Erythroblast (primary cell): ENCODE results near the gene VAV3.

Experiments used
- DNase-seq, 2 experiments: peaks; one replicate each; lab custom pipeline; 2025; lab: John Stamatoyannopoulos, UW
- GATA1 ChIP-seq: IDR thresholded peaks from 2 replicates; pipeline ENCODE4 v1.6.1; 2011; ENCODE audit warnings: low read depth, mild to moderate bottlenecking, control low read depth, low read length, moderate library complexity
- POLR2A ChIP-seq: IDR thresholded peaks from 2 replicates; pipeline ENCODE4 v1.6.1; 2011; ENCODE audit warnings: mild to moderate bottlenecking, low read length

The VAV3 gene

DNA sequence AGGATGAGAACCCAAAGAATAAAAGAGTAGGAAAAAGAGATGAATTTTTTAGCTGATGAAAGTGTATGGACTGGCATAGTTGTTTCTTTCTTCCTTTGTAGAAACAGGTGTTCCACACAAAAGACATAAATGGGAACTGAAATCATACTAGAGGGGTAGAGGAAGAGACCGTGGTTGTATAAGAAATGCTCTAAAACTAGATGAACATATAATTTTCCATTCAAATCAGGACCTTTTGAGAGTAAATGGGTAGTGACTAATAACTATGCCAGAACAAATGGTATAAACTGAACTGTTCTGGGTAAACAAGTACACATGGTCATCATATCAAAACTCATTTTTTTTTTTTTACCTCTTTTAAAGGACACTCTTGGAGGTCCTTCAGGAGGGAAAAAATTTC is 344.2 kb downstream of the VAV3 start:
- no peak for DNase-seq
- TF ChIP-seq GATA1 (no peak), POLR2A (no peak)

DNA sequence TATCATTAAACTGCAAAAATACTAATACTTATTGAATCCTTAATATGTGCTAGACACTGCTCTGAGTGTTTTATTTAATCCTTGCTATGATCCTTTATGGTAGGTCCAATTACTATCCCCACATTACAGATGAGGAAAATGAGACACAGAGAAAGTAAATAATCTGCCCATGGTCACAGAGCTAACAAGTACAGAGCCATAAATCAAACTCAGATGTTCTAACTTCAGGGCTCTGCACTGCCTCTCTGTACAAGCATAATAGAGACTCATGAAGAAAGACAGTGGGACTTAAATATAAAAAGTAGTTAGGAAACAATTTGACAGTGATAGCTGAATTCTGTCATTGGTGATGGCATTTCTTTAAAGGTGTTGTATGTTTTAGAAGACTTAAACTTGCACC is 346.4 kb downstream of the VAV3 start:
- DNase-seq, result no peak
- no peak for TF ChIP-seq GATA1
- TF ChIP-seq POLR2A, result no peak

- TF ChIP-seq POLR2A (no peak), GATA1 (no peak)
- no peak for DNase-seq
Observed at GRCh38 chr1:107617921-107618320, 347.1 kb downstream of the VAV3 start.

DNA sequence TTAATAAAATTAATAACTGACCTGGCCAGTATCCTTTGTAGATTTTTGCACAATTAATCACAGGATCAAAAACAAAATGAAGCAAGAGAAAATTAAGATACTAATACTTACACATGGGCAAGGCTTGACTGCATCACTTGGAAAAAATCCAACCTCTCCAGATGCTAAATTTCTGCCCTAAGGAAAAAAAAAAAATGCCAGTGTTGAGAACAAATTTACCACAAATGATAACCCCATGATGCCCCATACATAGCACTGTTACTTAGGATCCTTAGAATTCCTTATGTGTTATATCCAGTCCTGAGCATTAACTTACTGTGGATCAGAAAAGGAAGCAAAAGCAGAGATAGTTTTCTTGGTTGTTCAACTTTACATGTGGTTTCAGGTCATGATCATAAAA is 347.5 kb downstream of the VAV3 start:
- TF ChIP-seq GATA1 (no peak), POLR2A (no peak)
- DNase-seq, result no peak

DNA sequence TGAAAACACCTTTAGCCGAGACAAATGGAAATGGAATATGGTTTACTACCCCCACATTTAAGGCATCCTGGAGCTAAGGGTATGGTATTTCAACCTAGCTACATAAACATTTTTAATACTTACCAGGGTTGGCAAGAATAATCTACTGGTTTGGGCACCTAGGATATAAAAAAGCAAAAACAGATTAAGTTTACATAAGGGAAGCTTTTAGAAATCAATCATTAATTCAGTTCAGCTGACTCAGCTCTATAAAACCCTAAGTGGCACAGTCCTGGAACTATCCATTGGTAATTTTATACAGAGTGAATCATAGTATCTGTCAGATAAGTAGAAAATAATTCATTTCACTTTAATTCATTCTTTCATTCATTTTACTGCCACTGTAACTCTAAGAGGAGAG is 355.2 kb downstream of the VAV3 start:
- TF ChIP-seq POLR2A, result no peak
- no peak for TF ChIP-seq GATA1
- no peak for DNase-seq

GRCh38 chr1:107604825-107605224 is 360.2 kb downstream of the VAV3 start:
- no peak for DNase-seq
- no peak for TF ChIP-seq POLR2A
- TF ChIP-seq GATA1, result no peak

- TF ChIP-seq GATA1, result no peak
- TF ChIP-seq POLR2A, result no peak
- no peak for DNase-seq
Observed at GRCh38 chr1:107600607-107601160, 364.3 kb downstream of the VAV3 start.

DNA sequence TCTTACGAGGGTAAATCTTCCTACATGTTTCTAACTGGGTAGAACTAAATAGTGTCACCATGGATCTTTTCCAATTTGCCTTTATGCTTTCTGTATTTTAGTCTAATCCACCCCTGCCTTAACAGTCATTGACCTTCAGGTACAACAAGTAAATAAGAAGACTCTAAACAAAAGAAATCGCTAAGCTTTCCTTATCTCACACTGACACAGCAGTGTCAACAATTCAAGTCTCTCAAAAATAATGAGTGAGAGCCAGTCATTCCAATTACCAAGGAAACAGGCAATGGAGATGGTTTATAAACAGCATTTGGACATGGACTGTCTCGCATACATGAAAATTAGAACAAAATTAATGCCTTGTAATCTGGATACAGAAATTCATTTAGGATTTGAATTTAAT is 365.8 kb downstream of the VAV3 start:
- no peak for DNase-seq

GRCh38 chr1:107597290-107597689 is 367.7 kb downstream of the VAV3 start:
- TF ChIP-seq GATA1 (no peak), POLR2A (no peak)

More for the DNA sequence above, 365.8 kb downstream of the VAV3 start:
- no peak for TF ChIP-seq POLR2A
- no peak for TF ChIP-seq GATA1

DNA sequence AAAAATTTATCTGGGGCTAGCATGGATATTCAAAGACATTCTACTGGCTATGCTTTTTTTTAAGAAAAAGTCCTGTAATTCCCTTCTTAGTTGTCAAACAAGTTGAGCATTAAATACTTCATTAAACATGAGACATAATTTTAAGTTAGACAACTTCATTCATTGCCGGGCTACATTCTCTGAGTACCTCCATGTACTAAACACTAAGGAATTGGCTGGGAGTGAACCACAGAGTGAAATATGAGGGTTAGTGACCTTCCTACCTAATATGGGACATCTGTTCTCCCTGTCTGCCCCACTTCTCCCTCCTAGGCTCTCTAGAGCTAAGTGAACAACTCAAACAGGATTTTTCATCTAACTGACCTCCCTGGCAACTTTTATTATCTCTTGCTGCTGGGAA is 370.4 kb downstream of the VAV3 start:
- no peak for TF ChIP-seq GATA1
- TF ChIP-seq POLR2A, result no peak
- no peak for DNase-seq

More at GRCh38 chr1:107597290-107597689, 367.7 kb downstream of the VAV3 start:
- DNase-seq, result no peak

DNA sequence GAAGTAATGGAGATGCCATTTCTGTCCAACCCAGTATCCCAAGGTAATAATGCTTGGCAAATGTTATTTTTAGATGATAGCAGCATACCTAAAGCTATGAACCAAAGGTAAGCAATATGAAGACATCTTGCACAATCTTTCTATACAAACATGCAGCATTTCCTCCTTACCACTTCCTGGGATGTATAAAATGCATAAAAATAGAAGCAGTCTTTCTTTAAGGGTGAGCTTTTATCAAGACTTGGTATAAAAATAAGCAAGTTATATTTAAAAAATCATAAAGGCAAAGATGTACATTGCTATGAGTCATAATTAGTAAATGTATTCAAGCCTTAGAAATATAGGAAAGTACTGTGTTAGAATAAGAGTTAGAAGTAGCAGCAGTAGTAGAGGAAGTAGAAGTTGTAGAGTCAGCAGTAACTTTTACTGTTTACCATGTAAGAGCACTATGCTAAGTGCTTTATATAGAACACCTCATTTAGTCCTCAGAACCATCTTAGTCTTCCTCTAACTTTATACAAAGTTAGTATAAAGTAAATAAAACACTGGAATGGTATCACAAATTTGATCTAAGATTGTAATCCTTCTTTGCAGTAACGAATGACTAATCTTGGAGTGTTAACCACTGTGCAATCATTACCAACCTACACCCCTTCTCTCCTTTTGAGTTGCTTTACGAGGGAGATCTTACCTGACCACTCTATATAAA is 371.3 kb downstream of the VAV3 start:
- TF ChIP-seq POLR2A (no peak), GATA1 (no peak)
- DNase-seq, result no peak

DNA sequence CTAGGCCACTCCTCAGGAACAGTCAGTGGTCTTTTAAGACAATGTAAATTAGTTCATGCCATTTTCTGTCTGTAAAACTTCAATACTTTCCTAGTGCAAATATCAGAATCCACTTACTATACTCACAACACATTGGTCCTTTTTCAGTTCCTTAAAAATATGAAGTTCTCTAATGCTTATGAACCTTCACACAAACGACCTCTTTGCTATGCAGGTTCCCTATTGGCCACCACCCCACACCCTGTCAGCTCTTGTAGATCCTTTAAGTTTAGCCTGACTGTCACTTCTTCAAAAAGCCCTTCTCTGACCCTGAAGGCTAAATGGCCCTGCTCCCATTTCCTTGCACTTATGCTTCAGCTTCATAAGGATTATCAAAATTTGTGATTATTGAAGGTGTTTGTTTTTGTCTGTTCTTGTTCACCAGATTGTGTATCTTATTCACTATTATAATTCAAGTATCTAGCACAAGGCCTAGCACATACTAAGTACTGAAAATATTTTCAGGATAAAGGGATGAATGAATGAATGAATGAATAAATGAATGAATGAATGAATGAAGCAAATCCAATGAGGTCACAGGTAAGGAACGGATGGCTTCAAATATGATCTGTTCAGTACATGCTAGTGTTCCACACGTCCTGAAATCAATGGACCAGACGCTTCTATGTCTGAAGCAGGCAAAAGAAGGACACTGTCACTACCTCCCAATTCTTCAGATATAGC is 373.9 kb downstream of the VAV3 start:
- DNase-seq, result no peak
- no peak for TF ChIP-seq GATA1
- no peak for TF ChIP-seq POLR2A

GRCh38 chr1:107590087-107590486 is 374.9 kb downstream of the VAV3 start:
- no peak for TF ChIP-seq GATA1
- TF ChIP-seq POLR2A, result no peak

DNA sequence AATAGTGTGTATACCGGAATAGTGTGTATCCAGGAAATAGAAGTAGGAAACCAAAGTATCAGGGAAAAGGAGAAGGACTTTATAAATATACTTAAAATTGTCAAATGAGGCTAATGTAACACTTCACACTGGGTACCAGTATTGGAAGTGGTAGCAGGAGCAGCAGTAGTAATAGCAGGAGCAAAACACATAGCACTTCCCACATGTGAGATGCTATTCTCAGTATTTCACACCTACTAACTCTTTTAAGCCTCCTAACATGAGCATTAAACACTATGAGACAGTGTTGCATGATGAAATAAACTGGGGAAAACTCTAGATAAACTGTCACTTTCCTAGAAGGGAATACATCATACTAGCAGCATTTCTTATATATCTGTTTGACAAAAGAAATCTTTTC is 376.7 kb downstream of the VAV3 start:
- DNase-seq, result no peak
- TF ChIP-seq GATA1 (no peak), POLR2A (no peak)

More at GRCh38 chr1:107590087-107590486, 374.9 kb downstream of the VAV3 start:
- DNase-seq, result no peak
